HG03469 (cell line): ENCODE measurements around the gene ROR1.

ENCODE experiments used
- ATAC-seq: cut with Tn5 transposase; IDR thresholded peaks from one replicate; pipeline ENCODE4 v1.9.1; 2021; ENCODE audit warnings: mild to moderate bottlenecking, moderate library complexity, moderate number of reproducible peaks; ENCODE audit not compliant: unreplicated experiment

The ROR1 gene

GRCh38 chr1:64167176-64167575 lies 393.4 kb downstream of the ROR1 start:
- ATAC-seq, result no peak

GRCh38 chr1:64171246-64171645 lies 397.4 kb downstream of the ROR1 start:
- ATAC-seq, result no peak

- peak; percentile 56 for ATAC-seq
Observed at GRCh38 chr1:64171797-64172281, 398.0 kb downstream of the ROR1 start.

- ATAC-seq, result no peak
Observed at GRCh38 chr1:64172458-64172983, 398.7 kb downstream of the ROR1 start.

GRCh38 chr1:64173336-64173940 lies 399.6 kb downstream of the ROR1 start:
- no peak for ATAC-seq

- no peak for ATAC-seq
Observed at GRCh38 chr1:64175639-64176038, 401.8 kb downstream of the ROR1 start.

GRCh38 chr1:64176659-64177058 lies 402.8 kb downstream of the ROR1 start:
- no peak for ATAC-seq

GRCh38 chr1:64179588-64179987 lies 405.8 kb downstream of the ROR1 start:
- no peak for ATAC-seq

- no peak for ATAC-seq
Observed at GRCh38 chr1:64182207-64182606, 408.4 kb downstream of the ROR1 start.

GRCh38 chr1:64183395-64184002 lies 409.7 kb downstream of the ROR1 start:
- ATAC-seq, result no peak

- ATAC-seq, result no peak
Observed at GRCh38 chr1:64184003-64184440, 410.2 kb downstream of the ROR1 start.

GRCh38 chr1:64186138-64186897 lies 412.5 kb downstream of the ROR1 start:
- ATAC-seq, result no peak

- no peak for ATAC-seq
Observed at GRCh38 chr1:64186898-64187280, 413.1 kb downstream of the ROR1 start.

- ATAC-seq, result no peak
Observed at GRCh38 chr1:64187646-64188045, 413.8 kb downstream of the ROR1 start.

- ATAC-seq, result no peak
Observed at GRCh38 chr1:64192290-64192689, 418.5 kb downstream of the ROR1 start.

- no peak for ATAC-seq
Observed at GRCh38 chr1:64194168-64195080, 420.6 kb downstream of the ROR1 start.

- ATAC-seq, result no peak
Observed at GRCh38 chr1:64195081-64195395, 421.2 kb downstream of the ROR1 start.

GRCh38 chr1:64196074-64196870 lies 422.5 kb downstream of the ROR1 start:
- no peak for ATAC-seq

GRCh38 chr1:64197076-64197475 lies 423.3 kb downstream of the ROR1 start:
- no peak for ATAC-seq

GRCh38 chr1:64199154-64199553 lies 425.3 kb downstream of the ROR1 start:
- ATAC-seq, result no peak
